ACC112 (cell line): Measurements from ENCODE around the gene SFMBT1.

Source experiments
- H2AFZ ChIP-seq: fragments of 200-600 bp; sonication (generic); one replicate; pipeline ENCODE4 v1.6.0; 2017; ENCODE audit warnings: antibody characterized with exemption, low read length; ENCODE audit not compliant: unreplicated experiment
- H3K27ac ChIP-seq: fragments of 200-600 bp; sonication (generic); 2 replicates; pipeline ENCODE4 v1.5.1; 2014; ENCODE audit warnings: low read depth, mild to moderate bottlenecking, antibody characterized with exemption, low read length, moderate library complexity
- H3K27me3 ChIP-seq: fragments of 200-600 bp; sonication (generic); 2 replicates; pipeline ENCODE4 v1.6.1; 2014; ENCODE audit warnings: mild to moderate bottlenecking, antibody characterized with exemption, low read length, moderate library complexity, mixed read lengths; ENCODE audit not compliant: insufficient read depth
- H3K36me3 ChIP-seq: fragments of 200-600 bp; sonication (generic); 2 replicates; pipeline ENCODE4 v1.6.1; 2016; ENCODE audit warnings: mild to moderate bottlenecking, antibody characterized with exemption, low read length, moderate library complexity, mixed read lengths; ENCODE audit not compliant: insufficient read depth
- H3K4me1 ChIP-seq: fragments of 200-600 bp; sonication (generic); one replicate; pipeline ENCODE4 v1.6.1; 2016; ENCODE audit warnings: low read length, mixed read lengths; ENCODE audit not compliant: insufficient read depth, unreplicated experiment, control insufficient read depth
- H3K4me3 ChIP-seq: fragments of 200-600 bp; sonication (generic); 2 replicates; pipeline ENCODE4 v1.5.1; 2014; ENCODE audit warnings: mild to moderate bottlenecking, low read depth, low read length
- H3K79me2 ChIP-seq: fragments of 200-600 bp; sonication (generic); one replicate; pipeline ENCODE4 v1.6.0; 2016; ENCODE audit warnings: low read length; ENCODE audit not compliant: control insufficient read depth, unreplicated experiment, insufficient read depth

The SFMBT1 gene

GRCh38 chr3:52894756-52895155, 151.1 kb downstream of the SFMBT1 start:
- Histone ChIP-seq H3K4me1 (peaks cover 49% of the 10 kb centered on the region), H3K36me3 (no peaks in the 10 kb centered on the region), H3K79me2 (peaks cover 52% of the 10 kb centered on the region), H3K4me3 (no peak overlapping the region), H3K27ac (no peak overlapping the region), H2AFZ (no peak overlapping the region), H3K27me3 (no peaks in the 10 kb centered on the region)

- Histone ChIP-seq H3K79me2 (peaks cover 54% of the 10 kb centered on the region), H3K36me3 (no peaks in the 10 kb centered on the region), H3K27me3 (no peaks in the 10 kb centered on the region), H2AFZ (no peak overlapping the region), H3K4me1 (peaks cover 49% of the 10 kb centered on the region), H3K27ac (peak overlapping the region; percentile 22; the same call in 1 of the 2 replicates), H3K4me3 (peak overlapping the region; percentile 71; the same call in 1 of the 2 replicates)
These were observed 152.2 kb downstream of the SFMBT1 start for GRCh38 chr3:52893723-52894122.

GRCh38 chr3:52892625-52893311, 153.1 kb downstream of the SFMBT1 start:
- Histone ChIP-seq H3K27me3 (no peaks in the 10 kb centered on the region), H3K4me3 (peak overlapping the region; percentile 71), H3K79me2 (peaks cover 60% of the 10 kb centered on the region), H3K4me1 (peaks cover 49% of the 10 kb centered on the region), H3K36me3 (no peaks in the 10 kb centered on the region), H2AFZ (peak overlapping the region; percentile 79), H3K27ac (peak overlapping the region; percentile 22)

GRCh38 chr3:52892290-52892624, 153.6 kb downstream of the SFMBT1 start:
- no peaks in the 10 kb centered on the region for H3K27me3 ChIP-seq
- H3K4me3 ChIP-seq = peak overlapping the region; percentile 71; the same call in 1 of the 2 replicates
- peaks cover 60% of the 10 kb centered on the region for H3K79me2 ChIP-seq
- no peak overlapping the region for H2AFZ ChIP-seq
- peaks cover 49% of the 10 kb centered on the region for H3K4me1 ChIP-seq
- no peaks in the 10 kb centered on the region for H3K36me3 ChIP-seq
- no peak overlapping the region for H3K27ac ChIP-seq

- Histone ChIP-seq H3K79me2 (peaks cover 57% of the 10 kb centered on the region), H3K27me3 (no peaks in the 10 kb centered on the region), H3K4me3 (no peak overlapping the region), H3K4me1 (peaks cover 49% of the 10 kb centered on the region), H2AFZ (no peak overlapping the region), H3K36me3 (no peaks in the 10 kb centered on the region), H3K27ac (no peak overlapping the region; the same call in 1 of the 2 replicates)
These were observed 154.2 kb downstream of the SFMBT1 start for GRCh38 chr3:52891615-52892081.

- Histone ChIP-seq H3K4me3 (no peak overlapping the region), H3K27me3 (no peaks in the 10 kb centered on the region), H3K36me3 (peaks cover 2% of the 10 kb centered on the region; the same call in 1 of the 2 replicates), H2AFZ (no peak overlapping the region), H3K27ac (no peak overlapping the region), H3K4me1 (peaks cover 47% of the 10 kb centered on the region), H3K79me2 (peaks cover 57% of the 10 kb centered on the region)
These were observed 154.7 kb downstream of the SFMBT1 start for GRCh38 chr3:52891164-52891563.

- no peak overlapping the region for H3K4me3 ChIP-seq
- H3K79me2 ChIP-seq = peaks cover 53% of the 10 kb centered on the region
- H2AFZ ChIP-seq = no peak overlapping the region
- peaks cover 3% of the 10 kb centered on the region; the same call in 1 of the 2 replicates for H3K36me3 ChIP-seq
- no peaks in the 10 kb centered on the region for H3K27me3 ChIP-seq
- H3K4me1 ChIP-seq = peaks cover 43% of the 10 kb centered on the region
- no peak overlapping the region for H3K27ac ChIP-seq
These were observed 155.1 kb downstream of the SFMBT1 start for GRCh38 chr3:52890735-52891134.

- Histone ChIP-seq H3K79me2 (peaks cover 45% of the 10 kb centered on the region), H3K4me3 (no peak overlapping the region)
These were observed 156.0 kb downstream of the SFMBT1 start for GRCh38 chr3:52889901-52890300.

GRCh38 chr3:52887166-52887565, 158.7 kb downstream of the SFMBT1 start:
- Histone ChIP-seq H3K27me3 (no peaks in the 10 kb centered on the region), H2AFZ (no peak overlapping the region), H3K4me3 (no peak overlapping the region), H3K4me1 (peaks cover 18% of the 10 kb centered on the region), H3K27ac (no peak overlapping the region), H3K79me2 (peaks cover 24% of the 10 kb centered on the region), H3K36me3 (peaks cover 15% of the 10 kb centered on the region; the same call in 1 of the 2 replicates)

More at GRCh38 chr3:52889901-52890300, 156.0 kb downstream of the SFMBT1 start:
- Histone ChIP-seq H3K36me3 (peaks cover 11% of the 10 kb centered on the region; the same call in 1 of the 2 replicates), H3K27ac (no peak overlapping the region), H3K27me3 (no peaks in the 10 kb centered on the region), H3K4me1 (peaks cover 36% of the 10 kb centered on the region), H2AFZ (no peak overlapping the region)

- no peak overlapping the region for H3K27ac ChIP-seq
- H3K36me3 ChIP-seq = peaks cover 15% of the 10 kb centered on the region; the same call in 1 of the 2 replicates
- no peak overlapping the region for H2AFZ ChIP-seq
- no peaks in the 10 kb centered on the region for H3K27me3 ChIP-seq
- H3K4me3 ChIP-seq = no peak overlapping the region
- H3K4me1 ChIP-seq = peaks cover 8% of the 10 kb centered on the region
- H3K79me2 ChIP-seq = peaks cover 21% of the 10 kb centered on the region
These were observed 159.7 kb downstream of the SFMBT1 start for GRCh38 chr3:52886049-52886730.
